Heart left ventricle (tissue), 16 donors: Measurements from ENCODE around the gene DHRS3. TPM values are rescaled to one million over a fixed set of nuclear protein-coding genes. Genes with fewer than 3 reads are reported as not detected.
A peak's percentile ranks its signal among the peaks of the same experiment; 100 is the strongest.
"Not testable (repeated sequence)": the region's sequence is repeated elsewhere in the genome, so short reads cannot be mapped to it uniquely, and the experiment has no call there.

Source experiments
- ATAC-seq, 4 donors: fragments of 200-7000 bp; cut with Tn5 transposase; one replicate each; pipeline ENCODE4 v1.9.1; 2020 to 2022; ENCODE audit warnings: moderate library complexity in 4 of 4, mild to moderate bottlenecking in 3 of 4, moderate number of reproducible peaks in 1 of 4
- DNase-seq, 5 donors: peaks; one replicate each; pipeline ENCODE4 v3.0.0-alpha.2; 2020
- H3K27ac ChIP-seq, 12 donors: fragments of 200-600 bp; sonication (generic) in 4 of 12; one replicate each; pipeline versions ENCODE4 v1.5.0 to v1.8.0; 2016 to 2022; ENCODE audit warnings: mild to moderate bottlenecking in 2 of 12
- H3K27me3 ChIP-seq, 9 donors: fragments of 200-600 bp; sonication (generic) in 2 of 9; one replicate each; pipeline versions ENCODE4 v1.5.1 to v1.8.0; 2016 to 2022; ENCODE audit warnings: mild to moderate bottlenecking in 3 of 9
- H3K36me3 ChIP-seq, 9 donors: fragments of 200-600 bp; sonication (generic) in 2 of 9; one replicate each; pipeline versions ENCODE4 v1.5.0 to v1.8.0; 2018 to 2022; ENCODE audit warnings: mild to moderate bottlenecking in 2 of 9
- H3K4me1 ChIP-seq, 12 donors: fragments of 200-600 bp; sonication (generic) in 4 of 12; one replicate each; pipeline versions ENCODE4 v1.5.0 to v1.8.0; 2016 to 2022; ENCODE audit warnings: mild to moderate bottlenecking in 3 of 12
- H3K4me3 ChIP-seq, 12 donors: fragments of 200-600 bp; sonication (generic) in 4 of 12; one replicate each; pipeline versions ENCODE4 v1.5.0 to v1.8.0; 2017 to 2022; ENCODE audit warnings: mild to moderate bottlenecking in 9 of 12, moderate library complexity in 4 of 12
- H3K9me3 ChIP-seq, 12 donors: fragments of 200-600 bp; sonication (generic) in 4 of 12; one replicate each; pipeline versions ENCODE4 v1.5.0 to v1.8.0; 2016 to 2022; ENCODE audit warnings: mild to moderate bottlenecking in 1 of 12
- CTCF ChIP-seq, 12 donors: fragments of 200-600 bp; sonication (generic) in 4 of 12; IDR thresholded peaks; one replicate each; pipeline versions ENCODE4 v1.5.0 to v1.8.0; 2018 to 2022; ENCODE audit warnings: antibody characterized with exemption in 12 of 12, mild to moderate bottlenecking in 5 of 12
- POLR2A ChIP-seq, 2 donors: fragments of 450-650 bp; IDR thresholded peaks; one replicate each; pipeline ENCODE4 v1.6.1; 2017; ENCODE audit warnings: antibody characterized with exemption in 2 of 2, mild to moderate bottlenecking in 2 of 2, moderate library complexity in 2 of 2
- WGBS, 4 donors: extraction: QIAGEN DNeasy Blood & Tissue Kit in 2 of 4; methylation state at CpG; one replicate each; pipeline versions ENCODE4 v1.1.5 to v1.1.7; 2013 to 2018; 5-methylcytosine and 5-hydroxymethylcytosine counted together
- intact Hi-C, 10 donors: fragments of 100-400 bp; cut with DNase I; formaldehyde crosslinking; loops; one replicate each; pipeline versions ENCODE4 v1.11.1 to v1.14.2; 2022
- polyA plus RNA-seq, 2 donors: library from polyadenylated mRNA; stranded (reverse); fragments of 200-250 nt; gene quantifications; one replicate each; pipeline ENCODE4 v1.2.3, GENCODE V29; 2013
- total RNA-seq, 9 donors: library from RNA; depleted of rRNA in 2 of 9; stranded (reverse); fragments of >200 nt in 2 of 9; fragmentation: NEBNext Ultra II Directional in 3 of 9; extraction: Animal tissue kit (Norgen Biotek cat#: 25700) in 3 of 9; gene quantifications; one replicate each; pipeline versions ENCODE4 v1.1.0 to v1.2.4, GENCODE V29; 2016 to 2023
- donor health status: ischemic (EF 13 %, LVEDD 7.1; RV severe dilation, severe dysfunction).
- donor health status: healthy with polysubstance abuse.
- donor health status: DM: no; HTN: yes; CAD: no.
- donor health status: DM: no; HTN: no; CAD: no.
- donor health status: ischemic (EF 25% LVEDD 6.9; RV normal size, moderate dysfunction).
- donor health status: ischemic (EF 25% LVEDD 5.7; RV mildly dilated, moderate dysfunction).
- donor health status: healthy.
- donor health status: DM: yes; HTN: yes; CAD: no.
- donor health status: ischemic (EF 35%, LVEDD 5.7; RV mildly dilated, moderate dysfunction).
- donor health status: nonischemic (EF 11% LVEDD 7.7; RV severe dilation, severe dysfunction).
- donor health status: DM: yes; HTN: yes; CAD: no.
- donor health status: PGD.
- donor health status: ischemic (EF 29% LVEDD 5.4; RV normal size, mild dysfunction).
- donor health status: nonischemic (EF 23%, LVEDD 6.1; RV moderate dilation, normal function).

The DHRS3 gene
- total and polyA plus RNA-seq, 11 donors = 28.6 to 102 (median 59.9) TPM

DNA sequence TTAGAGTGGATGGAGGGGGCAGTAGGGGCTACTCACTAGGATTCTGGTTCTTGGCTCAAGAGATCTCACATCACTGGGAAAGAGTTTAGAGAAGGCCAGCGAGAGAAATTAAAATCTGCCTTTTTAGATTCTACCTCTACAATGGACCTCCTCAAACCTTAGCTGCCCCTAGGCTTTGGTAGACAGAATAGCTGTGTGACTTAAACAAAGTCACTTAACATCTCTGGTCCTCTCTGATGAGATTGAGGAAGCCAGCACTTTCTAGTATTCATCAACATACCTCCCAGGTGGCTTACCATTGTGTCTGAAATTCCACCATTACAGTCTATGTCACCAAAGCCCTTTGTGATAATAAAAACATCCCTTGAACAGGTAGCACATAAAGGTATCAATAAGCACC is 44.5 kb upstream of the DHRS3 start:
- DNase-seq (no peak), ATAC-seq (no peak)
- H3K36me3 ChIP-seq = no peaks in the 10 kb centered on the region
- no peak for TF ChIP-seq POLR2A (IDR thresholded peaks at IDR 0.05)
- TF ChIP-seq CTCF (IDR thresholded peaks at IDR 0.05) = no peak
- no peaks in the 10 kb centered on the region for H3K27me3 ChIP-seq
- H3K4me1 ChIP-seq = peaks cover 0 to 6% (median 1%) of the 10 kb centered on the region in 12 donors
- intact Hi-C loops = no loop called here
- WGBS, 4 donors = 93 to 100% (median 96%) methylated on average over 1 of the region's 1 CpG
- H3K4me3 ChIP-seq = no peak overlapping the region
- peaks cover 0 to 12% (median 2%) of the 10 kb centered on the region in 12 donors for H3K9me3 ChIP-seq
- no peak overlapping the region for H3K27ac ChIP-seq

- Histone ChIP-seq H3K4me1 (peaks cover 0 to 6% (median 1%) of the 10 kb centered on the region in 12 donors), H3K27ac (no peak overlapping the region), H3K4me3 (no peak overlapping the region), H3K27me3 (no peaks in the 10 kb centered on the region), H3K9me3 (peaks cover 0 to 12% (median 2%) of the 10 kb centered on the region in 12 donors), H3K36me3 (no peaks in the 10 kb centered on the region)
- ATAC-seq (no peak), DNase-seq (no peak)
- TF ChIP-seq CTCF (IDR thresholded peaks at IDR 0.05) (no peak), POLR2A (IDR thresholded peaks at IDR 0.05) (no peak)
- intact Hi-C loops = loop anchor here in 1 of 10 donors (2.0 kb wide), 1 partner anchor 349 kb away; no protein-coding TSS in a partner anchor
- WGBS, 4 donors = 74 to 94% (median 80%) methylated on average over 4 to 6 of the region's 6 CpGs
These were observed 43.7 kb upstream of the DHRS3 start for GRCh38 chr1:12661606-12662219.

GRCh38 chr1:12658531-12659453 is 40.8 kb upstream of the DHRS3 start:
- Histone ChIP-seq H3K27ac (no peak overlapping the region), H3K27me3 (no peaks in the 10 kb centered on the region), H3K4me3 (no peak overlapping the region), H3K4me1 (peaks cover 0 to 6% (median 1%) of the 10 kb centered on the region in 12 donors), H3K9me3 (peaks cover 0 to 12% (median 2%) of the 10 kb centered on the region in 12 donors), H3K36me3 (no peaks in the 10 kb centered on the region)
- intact Hi-C loops = loop anchor here (1.0 to 10.0 kb wide), 9 partner anchors 38 to 386 kb away; no protein-coding TSS in a partner anchor
- WGBS, 4 donors = 39 to 42% (median 40%) methylated on average over 23 of the region's 23 CpGs
- peak; percentile 65 to 88 (median 86) for ATAC-seq
- TF ChIP-seq POLR2A (IDR thresholded peaks at IDR 0.05) (no peak), CTCF (IDR thresholded peaks at IDR 0.05) (peak; percentile 93 to 99 (median 96))
- peak; percentile 60 to 73 (median 64) for DNase-seq

- WGBS, 4 donors = 87 to 95% (median 92%) methylated on average over 9 of the region's 9 CpGs
- ATAC-seq, H3K4me1 ChIP-seq, H3K9me3 ChIP-seq, H3K27me3 ChIP-seq, H3K4me3 ChIP-seq, DNase-seq, H3K27ac ChIP-seq, H3K36me3 ChIP-seq: not testable (repeated sequence)
- intact Hi-C loops = loop anchor here (1.0 to 10.0 kb wide), 9 partner anchors 37 to 386 kb away; no protein-coding TSS in a partner anchor
These were observed 40.0 kb upstream of the DHRS3 start for GRCh38 chr1:12657885-12658512.
